ENCODE measurements around the gene LYPD6B. TPM values are rescaled to one million over a fixed set of nuclear protein-coding genes. Genes with fewer than 3 reads are reported as not detected.

LYPD6B gene
- polyA plus RNA-seq, 1 of the 3 experiments (the other 2 are of a cell fraction) = 18.2 TPM

- ChIA-PET CTCF (interaction anchor here (1.1 kb wide), 2 partner anchors 9 to 65 kb away, joined by 3 read pairs; no protein-coding TSS in a partner anchor), POLR2A (no interaction called here)
- H3K79me2 ChIP-seq (ENCODE audit: insufficient read depth) = no peaks in the 10 kb centered on the region
- no peaks in the 10 kb centered on the region for H3K9me2 ChIP-seq
- DNase-seq = peak; percentile 22
- TF ChIP-seq FOXM1 (IDR thresholded peaks at IDR 0.05; ENCODE audit: low read depth) (no peak), TCF12 (IDR thresholded peaks at IDR 0.05) (peak; percentile 43; the same call in 1 of the 2 replicates), MAX (IDR thresholded peaks at IDR 0.05; ENCODE audit: low read depth) (peak; percentile 64; the same call in 1 of the 2 replicates)
- 73% methylated on average over 4 of the region's 4 CpGs for WGBS (ENCODE audit: low lambda C conversion rate)
- no peak overlapping the region for H2AFZ ChIP-seq (ENCODE audit: low read depth)
- H3K9ac ChIP-seq = no peak overlapping the region
- no peaks in the 10 kb centered on the region for H4K20me1 ChIP-seq (ENCODE audit: insufficient read depth)
- peaks cover 0 to 23% of the 10 kb centered on the region in 2 experiments; a peak in 2 of 4 replicates for H3K4me1 ChIP-seq (ENCODE audit: control insufficient read depth in 1 of 2, insufficient read depth in 2 of 2, low read depth in 1 of 2, low read length in 1 of 2)
- H3F3A ChIP-seq (replicated peaks; ENCODE audit: insufficient read depth) = no peaks in the 10 kb centered on the region
- no peaks in the 10 kb centered on the region for H3K9me3 ChIP-seq
- H3K36me3 ChIP-seq (replicated peaks in 1 of 2; ENCODE audit: control insufficient read depth in 1 of 2, insufficient read depth in 2 of 2, low read length in 1 of 2) = no peaks in the 10 kb centered on the region
- no peak overlapping the region for H3K4me2 ChIP-seq
- H3K4me3 ChIP-seq (ENCODE audit: low read depth in 2 of 2, low read length in 1 of 2) = no peak overlapping the region
- H3K27me3 ChIP-seq (ENCODE audit: insufficient read depth) = no peaks in the 10 kb centered on the region
- 0 out of 4 replicates have a peak overlapping the region, but pooled peaks of 1 of the 2 experiments have one; percentile 5 for H3K27ac ChIP-seq (ENCODE audit: low read depth in 2 of 2, low read length in 1 of 2)
Measured at GRCh38 chr2:149082735-149083134, 44.2 kb downstream of the LYPD6B start.

GRCh38 chr2:149084924-149085795, 46.7 kb downstream of the LYPD6B start:
- Histone ChIP-seq H3K27me3 (ENCODE audit: insufficient read depth) (no peaks in the 10 kb centered on the region), H3K9me3 (no peaks in the 10 kb centered on the region), H3K9ac (no peak overlapping the region), H3K36me3 (replicated peaks in 1 of 2; ENCODE audit: control insufficient read depth in 1 of 2, insufficient read depth in 2 of 2, low read length in 1 of 2) (no peaks in the 10 kb centered on the region), H3K4me1 (ENCODE audit: control insufficient read depth in 1 of 2, insufficient read depth in 2 of 2, low read depth in 1 of 2, low read length in 1 of 2) (peaks cover 4 to 15% of the 10 kb centered on the region in 2 experiments; a peak in 3 of 4 replicates), H4K20me1 (ENCODE audit: insufficient read depth) (no peaks in the 10 kb centered on the region), H3K27ac (ENCODE audit: low read depth in 2 of 2, low read length in 1 of 2) (no peak overlapping the region), H2AFZ (ENCODE audit: low read depth) (no peak overlapping the region), H3K9me2 (no peaks in the 10 kb centered on the region), H3K79me2 (ENCODE audit: insufficient read depth) (no peaks in the 10 kb centered on the region), H3K4me2 (no peak overlapping the region), H3K4me3 (ENCODE audit: low read depth in 2 of 2, low read length in 1 of 2) (no peak overlapping the region), H3F3A (replicated peaks; ENCODE audit: insufficient read depth) (no peaks in the 10 kb centered on the region)
- no peak for TF ChIP-seq USF1 (IDR thresholded peaks at IDR 0.05; ENCODE audit: borderline replicate concordance, low read depth)
- no peak for TF ChIP-seq JUND (IDR thresholded peaks at IDR 0.05)
- TF ChIP-seq PBX3 (IDR thresholded peaks at IDR 0.05) = no peak
- TF ChIP-seq CHD2 (IDR thresholded peaks at IDR 0.05; ENCODE audit: low read length, partially characterized antibody) = no peak
- no peak for TF ChIP-seq EP300 (IDR thresholded peaks at IDR 0.05; ENCODE audit: borderline replicate concordance in 1 of 2, low read depth in 1 of 2, low read length in 1 of 2)
- TF ChIP-seq ZBTB33 (IDR thresholded peaks at IDR 0.05; ENCODE audit: borderline replicate concordance, low read depth) = no peak
- TF ChIP-seq EZH2phosphoT487 (IDR thresholded peaks at IDR 0.05; ENCODE audit: borderline replicate concordance, low read depth) = no peak
- TF ChIP-seq REST (IDR thresholded peaks at IDR 0.05; ENCODE audit: low read depth, low read length) = no peak
- TF ChIP-seq GABPA (IDR thresholded peaks at IDR 0.05; ENCODE audit: low read depth) = no peak
- TF ChIP-seq TAF1 (IDR thresholded peaks at IDR 0.05; ENCODE audit: borderline replicate concordance, low read depth, low read length) = no peak
- no peak for TF ChIP-seq MEF2A (IDR thresholded peaks at IDR 0.05; ENCODE audit: borderline replicate concordance, low read depth)
- WGBS (ENCODE audit: low lambda C conversion rate) = 84% methylated on average over 7 of the region's 7 CpGs
- ChIA-PET POLR2A (no interaction called here), CTCF (no interaction called here)
- DNase-seq = no peak

Data from SK-N-SH (cell line).